Measurements from ENCODE around the gene ALKBH4. TPM values are rescaled to one million over a fixed set of nuclear protein-coding genes. Genes with fewer than 3 reads are reported as not detected.
A peak's percentile ranks its signal among the peaks of the same experiment; 100 is the strongest.

The ALKBH4 gene
- total and polyA plus RNA-seq, 10 of the 15 experiments (the other 5 are each of a cell fraction or from before 2014, with no cell fraction given), result 4.1 to 16.9 (median 11.3) TPM

DNA sequence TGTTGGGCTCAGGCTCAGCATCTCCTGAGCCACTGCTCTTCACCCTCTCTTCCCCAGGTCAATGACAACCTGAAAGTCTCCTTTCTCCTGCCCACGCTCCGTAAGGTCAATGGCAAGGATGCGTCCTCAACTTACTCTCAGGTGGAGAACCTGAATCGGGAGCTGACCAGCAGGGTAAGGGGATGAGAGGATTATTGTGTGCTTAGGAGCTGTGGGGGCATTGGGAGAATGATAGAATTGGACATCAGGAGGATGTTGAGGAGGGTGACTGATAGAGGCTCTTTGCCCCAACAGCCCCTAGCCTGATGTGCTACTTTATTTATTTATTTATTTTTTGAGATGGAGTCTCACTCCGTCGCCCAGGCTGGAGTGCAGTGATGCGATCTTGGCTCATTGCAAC lies 1.4 kb upstream of the ALKBH4 start:
- CTCF ChIA-PET, result interaction anchor here (0.6 to 7.0 kb wide), 11 partner anchors 10 to 914 kb away, joined by 3 to 94 read pairs (median 8); partner anchors contain the start of gene PRKRIP1
- Histone ChIP-seq H2AFZ (ENCODE audit: control insufficient read depth, low read depth, low read length) (no peak overlapping the region), H3K4me2 (ENCODE audit: control insufficient read depth, insufficient read depth) (peak overlapping the region; percentile 92), H3K27me3 (replicated peaks in 1 of 2; ENCODE audit: control insufficient read depth in 2 of 2, insufficient read depth in 2 of 2, low read length in 1 of 2) (no peaks in the 10 kb centered on the region), H3K27ac (ENCODE audit: control insufficient read depth, insufficient read depth) (no peak overlapping the region), H3K4me1 (ENCODE audit: control insufficient read depth, insufficient read depth, low read length) (peaks cover 15% of the 10 kb centered on the region), H3K9ac (ENCODE audit: control insufficient read depth, insufficient read depth, low read length) (no peak overlapping the region), H3K4me3 (peak overlapping the region; percentile 93), H3K36me3 (ENCODE audit: control insufficient read depth in 2 of 2, insufficient read depth in 2 of 2, low read length in 1 of 2) (peaks cover 0 to 10% of the 10 kb centered on the region in 2 experiments; a peak in 3 of 4 replicates), H3K9me3 (replicated peaks; ENCODE audit: control insufficient read depth, insufficient read depth, low read length) (no peaks in the 10 kb centered on the region), H3K79me2 (ENCODE audit: control insufficient read depth, insufficient read depth, low read length) (peaks cover 33% of the 10 kb centered on the region), H4K20me1 (ENCODE audit: control insufficient read depth, insufficient read depth) (no peaks in the 10 kb centered on the region)
- WGBS (ENCODE audit: insufficient coverage, insufficient replicate concordance, low lambda C conversion rate, missing lambda C conversion rate), result 67% methylated on average over 7 of the region's 7 CpGs
- intact Hi-C loops (cut with micrococcal nuclease; ENCODE audit: unreplicated experiment) (loop anchor here (5.0 kb wide), 1 partner anchor 179 kb away; the partner anchor contains the start of gene SH2B2), in situ Hi-C loops (cut with MboI) (no loop called here)
- RAD21 ChIA-PET (ENCODE audit: unreplicated experiment), result interaction anchor here (0.6 to 2.2 kb wide), 10 partner anchors 9 to 423 kb away, joined by 3 to 9 read pairs (median 4); partner anchors contain the start of gene ORAI2
- no TSS peak for BruUV-seq (replicated peaks)
- POLR2A ChIA-PET, result interaction anchor here (0.5 to 2.4 kb wide), 9 partner anchors 16 to 417 kb away, joined by 3 to 9 read pairs (median 5); no protein-coding TSS in a partner anchor
- ATAC-seq (no peak), DNase-seq (ENCODE audit: low read depth, low spot score) (no peak), FAIRE-seq (no peak)
- no peak for TF ChIP-seq SUZ12 (IDR thresholded peaks at IDR 0.05; ENCODE audit: unreplicated experiment)
- TF ChIP-seq, protein P1, sequence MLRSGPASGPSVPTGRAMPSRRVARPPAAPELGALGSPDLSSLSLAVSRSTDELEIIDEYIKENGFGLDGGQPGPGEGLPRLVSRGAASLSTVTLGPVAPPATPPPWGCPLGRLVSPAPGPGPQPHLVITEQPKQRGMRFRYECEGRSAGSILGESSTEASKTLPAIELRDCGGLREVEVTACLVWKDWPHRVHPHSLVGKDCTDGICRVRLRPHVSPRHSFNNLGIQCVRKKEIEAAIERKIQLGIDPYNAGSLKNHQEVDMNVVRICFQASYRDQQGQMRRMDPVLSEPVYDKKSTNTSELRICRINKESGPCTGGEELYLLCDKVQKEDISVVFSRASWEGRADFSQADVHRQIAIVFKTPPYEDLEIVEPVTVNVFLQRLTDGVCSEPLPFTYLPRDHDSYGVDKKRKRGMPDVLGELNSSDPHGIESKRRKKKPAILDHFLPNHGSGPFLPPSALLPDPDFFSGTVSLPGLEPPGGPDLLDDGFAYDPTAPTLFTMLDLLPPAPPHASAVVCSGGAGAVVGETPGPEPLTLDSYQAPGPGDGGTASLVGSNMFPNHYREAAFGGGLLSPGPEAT (IDR thresholded peaks at IDR 0.05; ENCODE audit: low read depth), result no peak
- SMC1A ChIA-PET (ENCODE audit: uncharacterized antibody, unreplicated experiment), result interaction anchor here (0.7 to 3.7 kb wide), 12 partner anchors 25 to 177 kb away, joined by 3 to 32 read pairs (median 4); partner anchors contain the start of gene PRKRIP1

Data from GM12878 (cell line).